ENCODE results near the gene MCF2L.

GRCh38 chr13:113087923-113088690, 119.1 kb downstream of the MCF2L start:
- TF ChIP-seq CTCF (conservative IDR thresholded peaks at IDR 0.05; ENCODE audit: low read depth in 2 of 2) (no peak), JUNB (IDR thresholded peaks at IDR 0.05; ENCODE audit: unreplicated experiment) (no peak), POLR2AphosphoS5 (IDR thresholded peaks at IDR 0.05; ENCODE audit: low read depth) (no peak), REST (IDR thresholded peaks at IDR 0.05; ENCODE audit: unreplicated experiment) (no peak), EZH2phosphoT487 (IDR thresholded peaks at IDR 0.05; ENCODE audit: unreplicated experiment) (no peak), ETS1 (IDR thresholded peaks at IDR 0.05) (no peak), EZH2 (IDR thresholded peaks at IDR 0.05; ENCODE audit: low read depth, unreplicated experiment) (no peak), ZNF331 (CRISPR knock-in tag; IDR thresholded peaks at IDR 0.05; ENCODE audit: low read depth) (no peak), CREB1 (CRISPR knock-in tag; IDR thresholded peaks at IDR 0.05; ENCODE audit: low read depth) (no peak)
